NB4 (cell line): ENCODE results near the gene LRRC37A2.
"Not testable (repeated sequence)": the region's sequence is repeated elsewhere in the genome, so short reads cannot be mapped to it uniquely, and the experiment has no call there.

Experiments
- MYC ChIP-seq: IDR thresholded peaks from 2 replicates; pipeline ENCODE4 v1.6.1; 2011; ENCODE audit warnings: low read depth, low read length
- POLR2A ChIP-seq: IDR thresholded peaks from 2 replicates; pipeline ENCODE4 v1.6.1; 2011; ENCODE audit warnings: mild to moderate bottlenecking; ENCODE audit not compliant: insufficient read length; ENCODE audit errors: extremely low read depth
- TF ChIP-seq, protein P1 (sequence below): IDR thresholded peaks from one replicate; pipeline ENCODE4 v1.5.1; 2012; ENCODE audit warnings: low read depth, low read length

DNA sequence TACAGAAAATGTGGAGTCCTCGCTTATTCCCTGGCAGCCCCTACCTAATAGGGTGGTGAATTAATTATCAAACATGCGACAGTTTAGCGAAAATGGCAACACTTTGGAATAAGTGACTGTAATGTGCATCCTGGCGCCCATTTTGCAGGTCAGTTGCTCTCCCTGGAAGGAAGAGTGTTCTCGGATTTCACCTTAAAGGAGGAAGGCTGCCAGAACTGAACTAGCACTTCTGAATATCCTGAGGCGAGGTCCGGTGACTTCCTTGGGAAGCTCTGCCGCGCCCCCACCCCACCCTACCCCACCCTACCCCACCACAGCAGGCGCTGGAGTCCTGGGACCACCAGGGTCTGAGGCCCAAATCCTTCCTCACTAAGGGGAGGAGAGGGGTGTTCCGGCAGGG lies at the start of gene LRRC37A2:
- TF ChIP-seq, protein P1, sequence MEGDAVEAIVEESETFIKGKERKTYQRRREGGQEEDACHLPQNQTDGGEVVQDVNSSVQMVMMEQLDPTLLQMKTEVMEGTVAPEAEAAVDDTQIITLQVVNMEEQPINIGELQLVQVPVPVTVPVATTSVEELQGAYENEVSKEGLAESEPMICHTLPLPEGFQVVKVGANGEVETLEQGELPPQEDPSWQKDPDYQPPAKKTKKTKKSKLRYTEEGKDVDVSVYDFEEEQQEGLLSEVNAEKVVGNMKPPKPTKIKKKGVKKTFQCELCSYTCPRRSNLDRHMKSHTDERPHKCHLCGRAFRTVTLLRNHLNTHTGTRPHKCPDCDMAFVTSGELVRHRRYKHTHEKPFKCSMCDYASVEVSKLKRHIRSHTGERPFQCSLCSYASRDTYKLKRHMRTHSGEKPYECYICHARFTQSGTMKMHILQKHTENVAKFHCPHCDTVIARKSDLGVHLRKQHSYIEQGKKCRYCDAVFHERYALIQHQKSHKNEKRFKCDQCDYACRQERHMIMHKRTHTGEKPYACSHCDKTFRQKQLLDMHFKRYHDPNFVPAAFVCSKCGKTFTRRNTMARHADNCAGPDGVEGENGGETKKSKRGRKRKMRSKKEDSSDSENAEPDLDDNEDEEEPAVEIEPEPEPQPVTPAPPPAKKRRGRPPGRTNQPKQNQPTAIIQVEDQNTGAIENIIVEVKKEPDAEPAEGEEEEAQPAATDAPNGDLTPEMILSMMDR: not testable (repeated sequence)
- TF ChIP-seq POLR2A, MYC: not testable (repeated sequence)
